ENCODE data around the gene KRTAP10-2.

GRCh38 chr21:44579833-44580144 is 28.5 kb upstream of the KRTAP10-2 start:
- no peak for TF ChIP-seq POLR2AphosphoS5 (IDR thresholded peaks at IDR 0.05; ENCODE audit: control insufficient read depth, insufficient read depth, low read depth, low read length)
- TF ChIP-seq, protein P1, sequence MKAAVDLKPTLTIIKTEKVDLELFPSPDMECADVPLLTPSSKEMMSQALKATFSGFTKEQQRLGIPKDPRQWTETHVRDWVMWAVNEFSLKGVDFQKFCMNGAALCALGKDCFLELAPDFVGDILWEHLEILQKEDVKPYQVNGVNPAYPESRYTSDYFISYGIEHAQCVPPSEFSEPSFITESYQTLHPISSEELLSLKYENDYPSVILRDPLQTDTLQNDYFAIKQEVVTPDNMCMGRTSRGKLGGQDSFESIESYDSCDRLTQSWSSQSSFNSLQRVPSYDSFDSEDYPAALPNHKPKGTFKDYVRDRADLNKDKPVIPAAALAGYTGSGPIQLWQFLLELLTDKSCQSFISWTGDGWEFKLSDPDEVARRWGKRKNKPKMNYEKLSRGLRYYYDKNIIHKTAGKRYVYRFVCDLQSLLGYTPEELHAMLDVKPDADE (conservative IDR thresholded peaks at IDR 0.05; ENCODE audit: control insufficient read depth, low read depth, low read length), result no peak
- no peak for TF ChIP-seq ZNF133 (CRISPR knock-in tag; IDR thresholded peaks at IDR 0.05)
- no peak for TF ChIP-seq TSC22D4 (tag; IDR thresholded peaks at IDR 0.05)
- TF ChIP-seq HCFC1 (IDR thresholded peaks at IDR 0.05; ENCODE audit: low read depth, low read length), result no peak
- TF ChIP-seq KAT8 (IDR thresholded peaks at IDR 0.05; ENCODE audit: low read depth), result no peak
- TF ChIP-seq TEAD4 (IDR thresholded peaks at IDR 0.05; ENCODE audit: low read length), result no peak
- no peak for TF ChIP-seq TEAD4 (CRISPR knock-in tag; IDR thresholded peaks at IDR 0.05; ENCODE audit: borderline replicate concordance)
- TF ChIP-seq SP1 (CRISPR knock-in tag; IDR thresholded peaks at IDR 0.05), result no peak
- TF ChIP-seq RFX7 (CRISPR knock-in tag; IDR thresholded peaks at IDR 0.05), result no peak
- no peak for TF ChIP-seq CLOCK (CRISPR knock-in tag; IDR thresholded peaks at IDR 0.05; ENCODE audit: borderline replicate concordance)
- TF ChIP-seq ZNF143 (CRISPR knock-in tag; IDR thresholded peaks at IDR 0.05), result no peak
- TF ChIP-seq HMGN3 (IDR thresholded peaks at IDR 0.05; ENCODE audit: borderline replicate concordance, extremely low read depth, insufficient read length, low read depth, low read length), result no peak

Data from K562 (cell line).